Omental fat pad (tissue), 4 donors: ENCODE data around the gene CRKL. TPM values are rescaled to one million over a fixed set of nuclear protein-coding genes. Genes with fewer than 3 reads are reported as not detected.

ENCODE experiments used
- ATAC-seq: fragments of 150-250 bp; one replicate; pipeline ENCODE4 v1.9.1; 2016; ENCODE audit warnings: mild to moderate bottlenecking, moderate library complexity; ENCODE audit not compliant: low FRiP score
- DNase-seq: peaks from one replicate; pipeline ENCODE4 v3.0.0-alpha.2; 2019; ENCODE audit warnings: low spot score
- CTCF ChIP-seq, 3 donors: fragments of 450-650 bp; IDR thresholded peaks; one replicate each; pipeline ENCODE4 v1.5.1; 2016 to 2017; ENCODE audit warnings: antibody characterized with exemption in 3 of 3, mild to moderate bottlenecking in 3 of 3, moderate library complexity in 2 of 3
- total RNA-seq, 4 donors: library from RNA; depleted of rRNA; stranded (reverse); fragments of >200 nt; gene quantifications; one replicate each; pipeline ENCODE4 v1.1.0, GENCODE V29; 2016

Gene CRKL
- total RNA-seq, 4 donors from 2014 or later: 37.9 to 51.6 (median 45.4) TPM

- no peak for ATAC-seq
- no peak for TF ChIP-seq CTCF (IDR thresholded peaks at IDR 0.05)
Observed at GRCh38 chr22:20881231-20881630, 36.0 kb upstream of the CRKL start.

GRCh38 chr22:20881869-20882815, 35.1 kb upstream of the CRKL start:
- ATAC-seq: no peak
- no peak for TF ChIP-seq CTCF (IDR thresholded peaks at IDR 0.05)

More at GRCh38 chr22:20881231-20881630, 36.0 kb upstream of the CRKL start:
- DNase-seq: no peak

GRCh38 chr22:20882855-20883254, 34.4 kb upstream of the CRKL start:
- TF ChIP-seq CTCF (IDR thresholded peaks at IDR 0.05): no peak
- no peak for DNase-seq
- ATAC-seq: no peak

More at GRCh38 chr22:20881869-20882815, 35.1 kb upstream of the CRKL start:
- no peak for DNase-seq

- DNase-seq (no peak), ATAC-seq (no peak)
- no peak for TF ChIP-seq CTCF (IDR thresholded peaks at IDR 0.05)
Observed at GRCh38 chr22:20884454-20884853, 32.8 kb upstream of the CRKL start.

- no peak for DNase-seq
- no peak for TF ChIP-seq CTCF (IDR thresholded peaks at IDR 0.05)
- ATAC-seq: no peak
Observed at GRCh38 chr22:20885017-20885556, 32.1 kb upstream of the CRKL start.

- peak; percentile 98 for ATAC-seq
- peak; percentile 57 for DNase-seq
- TF ChIP-seq CTCF (IDR thresholded peaks at IDR 0.05): peak in 1 of 3 donors; percentile 69
Observed at GRCh38 chr22:20885557-20886323, 31.5 kb upstream of the CRKL start.
